ENCODE data around the gene ADAM23.

The ADAM23 gene

GRCh38 chr2:206665251-206665650 lies 221.9 kb downstream of the ADAM23 start:
- no peak for DNase-seq

All from activated CD4-positive, alpha-beta T cell treated with anti-CD3 and anti-CD28 coated beads for 4 hours (primary cell).